ENCODE measurements around the gene IL20.

The IL20 gene

DNA sequence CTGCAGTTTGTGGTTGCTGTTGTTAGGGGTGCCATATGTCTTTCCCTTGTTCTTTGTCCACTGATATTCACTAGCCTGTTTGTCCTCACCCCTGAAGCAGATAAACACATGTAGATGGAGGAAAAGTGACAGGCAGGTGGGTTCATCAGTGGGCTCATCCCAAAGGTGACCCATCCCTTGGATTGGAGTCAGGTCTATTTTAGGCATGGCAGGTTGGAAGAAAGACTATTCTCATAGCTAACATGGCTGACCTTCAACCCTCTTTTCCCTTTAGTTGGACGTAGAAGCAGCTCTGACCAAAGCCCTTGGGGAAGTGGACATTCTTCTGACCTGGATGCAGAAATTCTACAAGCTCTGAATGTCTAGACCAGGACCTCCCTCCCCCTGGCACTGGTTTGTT is 37.3 kb downstream of the IL20 start:
- no peak for DNase-seq (ENCODE audit: low read depth, low spot score)

DNA sequence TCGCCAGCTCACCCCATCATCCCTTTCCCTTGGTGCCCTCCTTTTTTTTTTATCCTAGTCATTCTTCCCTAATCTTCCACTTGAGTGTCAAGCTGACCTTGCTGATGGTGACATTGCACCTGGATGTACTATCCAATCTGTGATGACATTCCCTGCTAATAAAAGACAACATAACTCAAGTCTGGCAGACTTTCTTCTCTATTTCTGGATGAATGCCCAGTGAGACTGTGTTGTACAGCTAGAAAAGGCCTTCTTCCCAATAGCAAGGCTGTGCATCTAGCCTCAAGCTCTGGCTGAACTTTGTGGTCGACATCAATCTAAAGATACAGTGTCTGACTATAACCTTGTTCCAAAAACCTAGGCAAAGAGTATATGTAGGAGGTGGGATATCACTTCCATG is 38.3 kb downstream of the IL20 start:
- no peak for DNase-seq (ENCODE audit: low read depth, low spot score)

DNA sequence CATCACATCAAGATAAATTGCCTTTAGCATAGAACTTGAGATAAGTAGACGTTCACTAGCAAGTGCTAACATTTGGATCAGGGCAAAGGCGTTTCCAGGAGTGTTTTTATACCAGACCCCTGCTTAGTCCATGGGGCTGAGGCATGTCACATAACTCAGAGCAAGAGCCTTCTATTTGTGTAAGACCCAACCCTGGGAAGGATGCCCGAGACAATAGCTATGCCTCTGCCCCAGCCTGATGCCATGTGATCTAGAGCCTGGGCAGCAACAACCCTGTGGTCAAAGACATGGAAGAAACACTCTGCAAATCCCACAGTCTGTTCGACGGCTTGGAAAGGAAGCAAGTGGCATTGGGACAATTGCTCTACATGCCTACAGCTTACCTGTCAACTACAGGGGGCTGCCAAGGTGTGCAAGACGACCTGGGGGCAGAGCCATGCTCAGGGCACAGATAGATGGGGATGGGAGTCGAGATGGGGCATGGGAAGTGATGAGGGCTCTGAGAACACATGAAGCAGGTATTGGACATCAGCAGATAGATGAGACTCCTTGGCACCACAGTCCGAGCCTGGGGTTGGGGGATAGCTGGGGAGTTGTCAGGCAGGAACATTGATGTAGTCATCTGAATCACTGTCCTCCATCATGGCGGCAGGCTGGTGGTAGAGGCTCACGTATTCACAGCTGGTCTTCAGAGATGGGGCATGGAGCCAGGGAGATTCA is 39.2 kb downstream of the IL20 start:
- DNase-seq (ENCODE audit: low read depth, low spot score), result no peak

DNA sequence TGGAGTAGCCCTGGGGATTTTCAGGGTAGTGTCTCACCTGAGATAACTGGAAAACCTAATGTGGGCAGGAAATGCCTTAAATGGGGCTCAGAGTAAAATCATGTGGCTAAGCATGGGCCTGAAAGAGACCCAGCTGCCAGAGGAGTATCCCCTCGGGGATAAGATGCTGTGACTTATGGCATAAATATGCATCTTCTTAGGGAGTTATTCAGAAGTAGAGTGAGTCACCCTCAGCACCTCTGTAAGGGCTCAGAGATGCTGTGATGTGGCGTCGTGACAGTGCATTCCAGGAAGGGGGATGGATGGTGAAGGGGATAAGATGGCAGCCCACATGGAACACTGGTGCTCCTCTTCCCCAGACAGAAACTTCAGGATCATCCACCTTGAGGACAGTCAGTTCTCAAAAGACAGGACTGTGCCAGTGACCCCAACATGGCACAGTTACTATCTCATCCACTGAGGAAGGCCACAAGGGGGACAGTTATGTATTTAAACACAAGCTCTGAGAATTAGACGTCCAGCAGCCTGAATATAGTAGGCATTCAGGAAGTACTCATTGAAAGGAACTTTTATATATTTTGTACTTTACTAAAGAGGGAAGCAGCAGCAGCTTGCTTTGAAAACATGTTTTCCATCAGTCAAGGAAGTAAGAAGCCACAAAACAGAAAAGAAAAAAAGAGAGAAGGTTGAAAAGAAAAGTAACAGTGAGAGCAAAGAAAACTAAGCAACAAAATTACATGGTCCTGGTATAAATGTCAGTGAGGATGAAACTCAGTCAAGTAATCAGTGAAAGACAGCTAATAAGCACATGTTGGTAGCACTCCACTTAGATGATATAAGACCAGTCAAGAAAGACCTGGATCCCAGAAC is 40.1 kb downstream of the IL20 start:
- DNase-seq (ENCODE audit: low read depth, low spot score), result no peak

DNA sequence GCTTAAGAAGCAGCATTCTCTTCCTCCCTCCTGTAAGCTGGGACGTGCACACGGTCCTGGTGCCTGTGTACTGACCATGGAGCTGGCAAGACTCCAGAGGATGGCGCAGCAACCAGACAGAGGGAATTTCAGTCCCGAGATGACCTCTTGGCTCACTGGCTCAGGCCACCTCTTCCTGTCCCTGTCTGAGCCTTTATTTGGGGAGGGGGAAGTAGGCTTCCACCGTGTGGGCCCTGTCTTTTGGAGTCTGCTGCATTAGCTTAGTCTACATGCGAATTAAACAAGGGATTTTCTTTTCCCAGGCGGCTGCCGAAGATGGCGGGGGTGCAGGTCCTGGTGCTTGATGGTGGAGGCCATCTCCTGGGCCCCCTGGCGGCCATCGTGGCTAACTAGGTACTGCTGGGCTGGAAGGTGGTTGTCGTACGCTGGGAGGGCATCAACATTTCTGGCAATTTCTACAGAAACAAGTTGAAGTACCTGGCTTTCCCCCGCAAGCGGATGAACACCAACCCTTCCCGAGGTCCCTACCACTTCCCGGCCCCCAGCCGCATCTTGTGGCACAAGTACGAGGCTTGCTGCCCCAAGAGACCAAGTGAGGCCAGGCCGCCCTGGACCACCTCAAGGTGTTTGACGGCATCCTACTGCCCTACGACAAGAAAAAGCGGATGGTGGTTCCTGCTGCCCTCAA is 42.0 kb downstream of the IL20 start:
- no peak for DNase-seq (ENCODE audit: low read depth, low spot score)

DNA sequence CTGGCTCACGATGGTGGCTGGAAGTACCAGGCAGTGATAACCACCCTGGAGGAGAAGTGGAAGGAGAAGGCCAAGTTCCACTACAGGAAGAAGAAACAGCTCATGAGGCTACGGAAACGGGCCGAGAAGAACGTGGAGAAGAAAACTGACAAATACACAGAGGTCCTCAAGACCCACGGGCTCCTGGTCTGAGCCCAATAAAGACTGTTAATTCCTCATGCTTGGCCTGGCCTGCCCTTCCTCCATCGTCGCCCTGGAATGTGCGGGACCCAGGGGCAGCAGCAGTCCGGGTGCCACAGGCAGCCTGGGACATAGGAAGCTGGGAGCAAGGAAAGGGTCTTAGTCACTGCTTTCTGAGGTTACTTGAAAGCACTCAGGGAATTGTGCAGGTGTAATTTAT is 42.6 kb downstream of the IL20 start:
- no peak for DNase-seq (ENCODE audit: low read depth, low spot score)

DNA sequence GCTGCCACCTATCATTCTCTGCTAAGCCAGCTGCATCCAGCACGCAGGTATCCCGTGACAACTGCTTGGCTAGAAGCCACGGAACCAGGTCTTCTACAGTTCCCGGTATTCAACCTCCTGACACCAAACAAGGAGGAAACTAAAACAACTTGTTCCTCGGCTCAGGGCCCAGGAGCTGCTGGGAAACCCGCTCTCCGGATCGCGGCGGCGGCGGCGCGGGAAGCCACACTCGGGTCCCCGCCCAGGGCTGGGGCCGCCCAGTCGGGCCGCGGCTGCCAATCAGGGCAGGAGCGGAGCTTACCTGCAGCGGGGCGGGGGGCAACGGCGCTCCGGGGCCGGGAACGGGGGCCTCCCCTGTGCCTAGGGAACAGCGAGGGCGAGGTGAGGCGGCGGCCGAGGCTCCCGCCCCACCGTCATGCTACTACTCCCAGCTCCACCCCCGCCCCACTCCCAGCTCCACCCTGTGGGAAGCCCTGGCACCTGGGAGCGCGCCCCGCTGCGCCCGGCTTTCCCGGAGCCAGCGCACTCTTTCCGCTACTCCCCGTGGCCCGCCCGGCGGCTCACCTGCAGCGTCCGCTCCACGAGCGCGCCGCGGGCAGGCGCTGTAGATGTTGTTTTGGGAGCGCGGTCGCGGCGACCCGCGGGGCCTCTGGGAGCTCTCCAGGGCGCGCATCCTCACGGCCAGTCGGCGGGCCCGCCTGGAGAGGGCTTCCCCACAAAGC is 43.9 kb downstream of the IL20 start:
- DNase-seq (ENCODE audit: low read depth, low spot score), result no peak

DNA sequence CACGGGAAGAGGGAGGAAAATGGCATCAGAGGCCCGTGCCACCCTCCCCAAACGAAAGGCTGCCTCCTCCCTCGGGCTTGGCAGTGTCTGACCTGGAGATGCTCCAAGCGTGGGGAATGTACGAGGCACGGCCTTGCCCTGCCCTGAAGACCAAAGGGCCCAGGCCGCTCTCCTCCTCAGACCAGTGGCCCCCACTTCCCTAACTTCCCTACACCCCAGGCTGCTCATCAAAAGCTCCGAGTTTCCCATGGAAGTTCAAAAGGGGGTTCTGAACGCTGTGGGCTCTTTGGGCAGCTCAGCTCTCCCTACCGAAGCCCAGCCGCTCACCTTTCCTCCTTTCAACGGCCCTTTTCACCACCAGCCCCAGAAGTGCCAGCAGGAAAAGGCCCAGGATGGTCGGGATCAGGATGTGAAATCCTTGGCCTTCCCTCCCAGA is 44.5 kb downstream of the IL20 start:
- no peak for DNase-seq (ENCODE audit: low read depth, low spot score)

DNA sequence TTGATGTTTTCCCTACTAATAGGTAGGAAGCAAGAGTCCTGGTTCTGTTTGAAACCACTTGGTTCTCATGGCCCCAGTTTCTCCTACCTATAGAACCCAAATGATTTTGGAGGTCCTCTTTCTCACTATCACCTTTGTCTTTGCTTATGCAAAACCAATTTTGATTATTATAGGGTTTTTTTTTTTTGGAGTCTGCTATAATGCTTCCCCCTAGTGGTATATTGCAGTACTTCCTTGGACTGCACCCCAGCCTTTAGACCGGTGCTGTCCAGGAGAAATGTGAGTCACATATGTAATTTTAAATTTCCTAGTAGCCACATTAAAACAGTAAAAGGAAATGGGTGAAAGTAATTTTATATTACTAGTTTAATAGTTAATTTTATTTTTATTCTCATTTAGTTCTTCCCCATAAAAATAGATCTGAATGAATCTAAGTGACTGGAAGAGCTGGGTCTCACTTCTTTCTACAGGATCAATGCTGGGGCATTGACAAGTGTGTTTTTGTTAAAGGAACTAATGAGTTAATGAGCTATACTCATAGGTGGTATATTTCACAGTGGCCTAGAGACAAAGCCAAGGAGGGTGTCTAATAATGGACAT is 45.7 kb downstream of the IL20 start:
- no peak for DNase-seq (ENCODE audit: low read depth, low spot score)

DNA sequence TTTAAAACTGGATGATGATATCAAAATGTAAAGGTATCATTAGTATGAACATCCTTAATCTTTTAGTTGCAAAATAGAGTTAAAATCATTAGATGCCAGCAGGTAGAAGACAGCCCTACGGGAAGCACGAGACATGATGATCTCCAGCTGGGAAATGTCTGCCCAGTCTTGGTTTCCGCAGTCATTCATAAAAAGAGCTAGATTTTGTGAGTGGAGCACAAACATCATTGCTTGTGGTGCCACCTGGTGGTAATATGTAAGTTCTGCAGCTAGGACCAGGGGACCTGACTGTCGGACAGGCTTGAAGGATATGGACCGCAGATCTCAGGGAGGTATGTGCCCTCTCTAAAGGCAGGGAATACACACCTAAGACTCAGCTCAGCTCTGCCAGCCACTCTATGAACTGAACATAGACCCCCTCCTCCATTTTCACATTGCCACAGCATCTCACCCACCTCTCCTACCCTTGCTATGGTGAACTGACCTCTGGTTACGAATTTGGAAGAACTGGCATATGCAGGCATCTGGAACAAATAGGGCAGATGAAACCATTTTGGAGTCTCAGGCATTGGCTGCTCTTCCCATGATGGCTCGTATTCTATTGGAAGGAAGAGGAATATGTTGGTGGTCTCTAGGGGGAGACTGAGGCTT is 47.1 kb downstream of the IL20 start:
- DNase-seq (ENCODE audit: low read depth, low spot score), result peak; percentile 49

DNA sequence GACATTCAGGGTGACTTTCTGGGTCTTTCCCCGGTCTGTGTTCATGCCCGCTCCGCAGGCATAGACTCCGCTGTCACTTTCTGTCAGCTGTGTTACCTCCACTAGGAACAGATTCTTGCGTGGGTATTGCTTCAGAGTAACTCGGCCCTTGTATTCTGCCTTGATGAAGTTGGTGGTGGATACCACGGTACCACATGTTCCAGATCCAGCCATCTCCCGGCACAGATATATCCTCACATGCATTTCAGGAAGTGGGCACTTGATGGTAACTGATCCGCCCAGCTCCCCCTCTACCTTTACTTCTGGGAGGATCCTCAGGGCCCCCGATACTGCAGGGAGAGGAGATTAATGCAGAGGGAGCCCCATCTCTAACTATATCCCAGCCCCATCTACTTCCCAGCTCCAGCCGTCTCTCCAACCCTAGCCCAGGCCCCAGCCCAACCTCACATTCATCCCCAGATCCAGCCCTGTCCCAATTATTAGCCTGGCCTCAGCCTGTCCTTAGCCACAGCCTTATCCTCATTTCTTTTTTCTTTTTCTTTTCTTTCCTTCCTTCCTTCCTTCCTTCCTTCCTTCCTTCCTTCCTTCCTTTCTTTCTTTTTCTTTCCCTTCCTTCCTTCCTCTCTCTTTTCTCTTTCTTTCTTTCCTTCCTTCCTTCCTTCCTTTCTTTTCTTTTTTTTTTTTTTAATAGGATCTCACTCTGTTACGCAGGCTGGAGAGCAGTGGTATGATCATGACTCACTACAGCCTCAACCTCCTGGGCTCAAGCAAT is 48.5 kb downstream of the IL20 start:
- DNase-seq (ENCODE audit: low read depth, low spot score), result no peak

DNA sequence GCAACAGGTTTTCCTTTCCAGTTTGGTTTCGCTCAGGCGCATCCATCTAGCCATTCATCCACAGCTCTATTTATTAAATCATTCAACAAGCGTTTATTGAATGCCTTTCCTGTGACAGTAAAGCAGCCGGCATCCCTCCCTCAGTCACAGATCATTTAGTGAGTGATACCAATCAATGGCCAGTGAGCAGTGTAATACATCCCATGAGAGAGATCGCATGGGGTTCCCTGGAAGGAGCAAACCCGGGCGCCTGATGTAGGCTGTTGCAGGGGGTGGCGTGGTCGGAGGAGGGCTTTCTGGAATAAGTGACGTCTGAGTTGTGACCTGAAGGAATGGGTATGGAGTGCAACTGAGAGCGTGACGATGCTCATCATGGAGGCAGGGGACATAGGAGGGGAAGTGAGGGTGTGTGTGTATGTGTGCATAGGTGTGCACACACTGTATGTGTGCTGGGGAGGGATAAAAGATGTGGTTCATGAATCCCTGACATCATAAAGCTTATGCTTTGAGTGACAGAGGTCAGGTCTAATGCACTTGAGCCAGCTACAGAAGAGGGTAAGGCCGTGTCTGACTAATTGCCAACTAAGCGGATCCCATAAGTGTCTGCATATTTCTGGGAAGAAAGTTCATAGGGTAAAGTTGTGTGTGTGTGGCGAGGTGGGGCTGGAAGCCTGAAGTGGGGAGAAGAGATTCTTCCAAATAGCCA is 49.8 kb downstream of the IL20 start:
- DNase-seq (ENCODE audit: low read depth, low spot score), result no peak

DNA sequence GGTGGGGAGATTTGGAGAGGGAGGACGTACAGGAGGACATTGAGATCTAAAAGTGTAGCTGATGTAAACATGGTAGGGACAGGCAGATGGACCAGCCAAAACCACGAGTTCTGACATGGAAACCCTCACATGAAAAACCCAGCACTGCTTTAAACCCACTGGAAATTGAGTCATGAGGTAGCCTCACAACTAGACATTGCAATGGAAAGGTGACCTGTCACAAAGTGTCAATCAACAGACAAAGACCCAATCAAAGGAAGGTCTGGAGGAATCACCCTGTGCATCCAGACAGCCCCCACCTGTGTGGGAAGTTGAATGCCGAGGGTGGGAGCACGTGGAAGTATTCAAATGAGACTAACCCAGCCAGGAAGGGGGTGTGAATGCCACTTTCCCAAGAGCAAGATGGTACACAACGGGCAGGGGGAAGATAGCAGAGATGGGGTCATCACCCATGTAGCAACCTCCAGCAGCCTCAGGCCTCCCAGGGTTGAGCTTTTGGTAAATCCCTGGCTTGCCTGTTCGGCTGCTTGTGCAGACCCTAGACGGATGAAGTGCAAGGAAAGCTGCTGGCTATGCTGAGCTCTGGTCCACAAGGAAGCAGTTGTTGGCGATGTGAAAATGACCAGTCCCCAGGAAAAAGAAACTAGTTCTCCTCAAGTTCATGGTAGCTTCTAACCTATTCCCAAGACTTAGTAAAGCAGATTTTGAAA is 50.7 kb downstream of the IL20 start:
- DNase-seq (ENCODE audit: low read depth, low spot score), result no peak

DNA sequence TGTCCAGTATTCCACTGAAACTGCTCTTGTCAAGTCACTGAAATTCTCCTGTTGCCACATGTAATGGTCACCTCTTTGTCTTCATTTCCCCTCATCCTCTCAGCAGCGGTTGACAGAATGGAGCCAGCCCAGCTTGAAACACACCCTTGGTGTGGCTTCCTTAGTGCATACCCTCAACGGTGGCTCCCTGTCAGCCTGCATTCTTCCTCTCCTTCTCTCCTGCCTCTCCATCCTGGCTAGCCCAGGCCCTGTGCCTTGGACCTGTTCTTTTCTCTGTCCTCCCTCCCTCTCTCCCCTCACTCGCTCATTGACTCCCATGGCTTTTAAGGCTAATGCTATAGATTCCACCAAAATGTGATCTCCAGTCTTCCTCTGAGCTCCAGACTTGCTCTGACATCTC is 52.7 kb downstream of the IL20 start:
- no peak for DNase-seq (ENCODE audit: low read depth, low spot score)
